NCI-H2171 (cell line): Measurements from ENCODE around the gene RASA3.

Experiments
- DNase-seq: peaks from one replicate; lab custom pipeline; 2025; lab: John Stamatoyannopoulos, UW

RASA3 gene

GRCh38 chr13:113969311-113969972, 163.0 kb downstream of the RASA3 start:
- DNase-seq: no peak

GRCh38 chr13:113968463-113969310, 163.7 kb downstream of the RASA3 start:
- DNase-seq: no peak

- DNase-seq: no peak
These were observed 164.5 kb downstream of the RASA3 start for GRCh38 chr13:113967729-113968462.

- DNase-seq: no peak
These were observed 165.2 kb downstream of the RASA3 start for GRCh38 chr13:113967206-113967720.

- no peak for DNase-seq
These were observed 166.2 kb downstream of the RASA3 start for GRCh38 chr13:113965968-113966884.

- no peak for DNase-seq
These were observed 167.0 kb downstream of the RASA3 start for GRCh38 chr13:113965383-113965874.

- DNase-seq: no peak
These were observed 168.0 kb downstream of the RASA3 start for GRCh38 chr13:113964251-113964995.

- DNase-seq: no peak
These were observed 169.0 kb downstream of the RASA3 start for GRCh38 chr13:113963376-113963775.

- DNase-seq: no peak
These were observed 169.4 kb downstream of the RASA3 start for GRCh38 chr13:113962975-113963374.

- DNase-seq: no peak
These were observed 170.0 kb downstream of the RASA3 start for GRCh38 chr13:113962386-113962785.

- DNase-seq: no peak
These were observed 172.0 kb downstream of the RASA3 start for GRCh38 chr13:113960276-113960948.

- no peak for DNase-seq
These were observed 173.2 kb downstream of the RASA3 start for GRCh38 chr13:113959198-113959597.

- DNase-seq: no peak
These were observed 174.1 kb downstream of the RASA3 start for GRCh38 chr13:113958373-113958772.

GRCh38 chr13:113956571-113956970, 175.9 kb downstream of the RASA3 start:
- no peak for DNase-seq

GRCh38 chr13:113955691-113956090, 176.7 kb downstream of the RASA3 start:
- no peak for DNase-seq

GRCh38 chr13:113955235-113955634, 177.2 kb downstream of the RASA3 start:
- no peak for DNase-seq

GRCh38 chr13:113954046-113954835, 178.2 kb downstream of the RASA3 start:
- no peak for DNase-seq

GRCh38 chr13:113953561-113953960, 178.9 kb downstream of the RASA3 start:
- no peak for DNase-seq

GRCh38 chr13:113952983-113953520, 179.4 kb downstream of the RASA3 start:
- no peak for DNase-seq
